H1 (cell line): ENCODE data around the gene ARHGAP22. TPM values are rescaled to one million over a fixed set of nuclear protein-coding genes. Genes with fewer than 3 reads are reported as not detected.

Source experiments
- BCL11A ChIP-seq, 2 experiments: IDR thresholded peaks; one replicate each; pipeline ENCODE4 v1.6.1; 2011; ENCODE audit warnings: low read depth in 2 of 2, low read length in 2 of 2, mild to moderate bottlenecking in 2 of 2
- EP300 ChIP-seq, 2 experiments: IDR thresholded peaks; 1 replicate in 1 of 2; 2 replicates in 1 of 2; pipeline ENCODE4 v1.6.1; 2011 to 2012; ENCODE audit warnings: low read depth in 2 of 2, low read length in 2 of 2, mild to moderate bottlenecking in 2 of 2, borderline replicate concordance in 1 of 2, inconsistent platforms in 1 of 2, moderate library complexity in 1 of 2
- FOSL1 ChIP-seq: IDR thresholded peaks from 2 replicates; pipeline ENCODE4 v1.6.1; 2011; ENCODE audit warnings: mild to moderate bottlenecking, low read depth, low read length, moderate library complexity; ENCODE audit not compliant: insufficient read depth
- GTF2F1 ChIP-seq: IDR thresholded peaks from 2 replicates; pipeline ENCODE4 v1.6.1; 2012; ENCODE audit warnings: low read depth, low read length, improper control_type of control experiment, borderline replicate concordance
- POLR2A ChIP-seq, 2 experiments: IDR thresholded peaks; 1 replicate in 1 of 2; 2 replicates in 1 of 2; pipeline ENCODE4 v1.6.1; 2011; ENCODE audit warnings: low read depth in 2 of 2, low read length in 2 of 2, mild to moderate bottlenecking in 2 of 2; ENCODE audit errors: control extremely low read depth in 1 of 2
- RAD21 ChIP-seq, 2 experiments: IDR thresholded peaks in 1 of 2; conservative IDR thresholded peaks in 1 of 2; 2 replicates each; pipeline ENCODE4 v1.6.1; 2011; ENCODE audit warnings: low read depth in 2 of 2, low read length in 2 of 2, improper control_type of control experiment in 1 of 2, inconsistent platforms in 1 of 2, mild to moderate bottlenecking in 1 of 2, moderate library complexity in 1 of 2
- SP2 ChIP-seq: IDR thresholded peaks from 2 replicates; pipeline ENCODE4 v1.6.1; 2012; ENCODE audit warnings: mild to moderate bottlenecking, low read length, inconsistent platforms
- TAF1 ChIP-seq: IDR thresholded peaks from 2 replicates; pipeline ENCODE4 v1.6.1; 2011; ENCODE audit warnings: mild to moderate bottlenecking, low read depth, low read length
- TAF7 ChIP-seq: optimal IDR thresholded peaks from 2 replicates; pipeline ENCODE3; 2011; ENCODE audit warnings: low read depth, mild to moderate bottlenecking, inconsistent platforms, low read length, moderate library complexity, borderline replicate concordance
- TEAD4 ChIP-seq: IDR thresholded peaks from 2 replicates; pipeline ENCODE4 v1.6.1; 2012; ENCODE audit warnings: low read depth, low read length, inconsistent platforms, mixed read lengths
- polyA plus RNA-seq, 7 experiments: library from polyadenylated mRNA; depleted of rRNA in 3 of 7; stranded (reverse) in 5 of 7; unstranded in 2 of 7; fragments of >200 nt in 5 of 7; fragments of 200-250 nt in 2 of 7; gene quantifications; 1 replicate in 5 of 7; 2 replicates in 1 of 7; 4 replicates in 1 of 7; pipeline versions ENCODE4 v1.2.1 to v1.2.3, GENCODE V29; 2011 to 2013; ENCODE audit warnings: missing spikeins in 2 of 7, mixed read lengths in 2 of 7
- total RNA-seq: library from RNA; stranded (reverse); fragmentation: NEBNext Ultra II Directional; extraction: Animal tissue kit (Norgen Biotek cat#: 25700); gene quantifications from 2 replicates; pipeline ENCODE4 v1.2.1, GENCODE V29; 2021
- TF ChIP-seq, protein P1 (sequence below): IDR thresholded peaks from 2 replicates; pipeline ENCODE4 v1.6.1; 2011; ENCODE audit warnings: low read depth, mild to moderate bottlenecking, low read length; ENCODE audit not compliant: insufficient read depth

ARHGAP22 gene
- total and polyA plus RNA-seq, 2 of the 8 experiments (the other 6 are each of a cell fraction or from before 2014, with no cell fraction given): 3.6 to 11.2 TPM

DNA sequence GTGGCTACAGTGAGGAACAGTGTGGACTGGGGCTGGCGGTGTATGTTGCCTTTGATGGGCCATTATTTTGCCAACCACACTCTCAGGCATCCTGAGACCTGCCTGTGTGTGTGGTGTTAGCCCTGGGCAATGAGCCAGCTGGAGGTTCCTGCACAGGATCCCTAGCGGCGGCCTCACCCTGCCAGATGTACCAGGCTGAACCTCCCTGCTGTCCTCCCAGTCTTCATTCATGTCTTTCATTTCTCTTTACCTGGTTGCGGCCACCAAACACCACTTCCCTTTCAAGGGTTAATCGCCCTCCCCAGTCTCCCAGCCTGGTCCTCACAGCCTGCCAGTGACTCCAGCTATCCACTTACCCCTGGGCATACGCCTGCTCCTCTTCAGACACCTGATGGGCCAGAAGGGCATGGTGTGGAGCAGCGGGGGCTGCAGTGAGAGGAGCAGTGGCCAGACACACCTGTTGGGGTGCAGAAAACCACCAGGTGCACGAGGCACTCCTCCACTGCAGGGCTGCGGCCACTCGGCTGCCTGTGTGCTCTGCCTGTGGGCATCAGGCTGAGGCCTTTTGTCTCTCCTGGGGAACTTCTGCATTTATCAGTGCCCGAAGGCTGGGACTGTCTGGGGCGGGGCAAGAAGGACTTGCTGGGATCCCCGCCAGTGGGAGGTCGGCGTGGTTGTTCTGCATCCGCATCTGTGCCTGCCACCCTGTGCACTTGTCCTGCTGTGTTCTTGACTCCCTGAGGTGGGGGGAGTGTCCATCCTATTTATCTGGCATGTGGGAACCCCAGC lies 111.6 kb downstream of the ARHGAP22 start (continued):
- TF ChIP-seq RAD21 (IDR thresholded peaks at IDR 0.05 in 1 of 2, conservative IDR thresholded peaks at IDR 0.05 in 1 of 2; ENCODE audit: low read depth in 2 of 2, low read length in 2 of 2) (no peak), TEAD4 (no peak), EP300 (IDR thresholded peaks at IDR 0.05; ENCODE audit: borderline replicate concordance in 1 of 2, low read depth in 2 of 2, low read length in 2 of 2) (no peak), SP2 (no peak), POLR2A (IDR thresholded peaks at IDR 0.05; ENCODE audit: control extremely low read depth in 1 of 2, low read depth in 2 of 2, low read length in 2 of 2) (no peak), BCL11A (IDR thresholded peaks at IDR 0.05; ENCODE audit: low read depth in 2 of 2, low read length in 2 of 2) (no peak), TAF7 (no peak), GTF2F1 (no peak), FOSL1 (no peak), TAF1 (no peak)
- TF ChIP-seq, protein P1, sequence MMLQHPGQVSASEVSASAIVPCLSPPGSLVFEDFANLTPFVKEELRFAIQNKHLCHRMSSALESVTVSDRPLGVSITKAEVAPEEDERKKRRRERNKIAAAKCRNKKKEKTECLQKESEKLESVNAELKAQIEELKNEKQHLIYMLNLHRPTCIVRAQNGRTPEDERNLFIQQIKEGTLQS: no peak
